ENCODE measurements around the gene LPP.

GRCh38 chr3:188756241-188756640 is 602.3 kb downstream of the LPP start:
- TF ChIP-seq POLR2A (IDR thresholded peaks at IDR 0.05): no peak
- TF ChIP-seq CTCF (IDR thresholded peaks at IDR 0.05): no peak

Data from Peyer's patch (tissue), 4 donors.